ENCODE results near the gene FIGNL1.

DNA sequence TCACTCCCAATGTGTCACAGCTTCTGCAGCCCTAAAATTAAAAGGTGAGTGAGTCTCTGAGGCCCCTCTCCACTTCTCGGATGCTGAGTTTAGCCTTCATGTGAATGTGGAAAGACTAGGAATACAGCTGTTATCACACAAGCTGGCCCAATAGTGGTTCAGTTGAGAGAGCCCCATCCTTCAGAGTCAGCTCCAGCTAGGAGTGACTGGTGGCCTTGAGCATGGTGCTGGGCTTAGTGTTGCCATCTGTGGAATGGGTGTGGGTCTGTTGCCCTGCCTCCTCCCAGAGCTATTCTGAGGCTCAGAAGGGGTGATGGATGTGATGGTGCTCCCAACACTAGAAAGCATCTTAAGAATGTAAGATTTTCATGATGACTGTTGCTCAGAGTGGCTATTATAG is 55.8 kb downstream of the FIGNL1 start:
- TF ChIP-seq, protein P1, sequence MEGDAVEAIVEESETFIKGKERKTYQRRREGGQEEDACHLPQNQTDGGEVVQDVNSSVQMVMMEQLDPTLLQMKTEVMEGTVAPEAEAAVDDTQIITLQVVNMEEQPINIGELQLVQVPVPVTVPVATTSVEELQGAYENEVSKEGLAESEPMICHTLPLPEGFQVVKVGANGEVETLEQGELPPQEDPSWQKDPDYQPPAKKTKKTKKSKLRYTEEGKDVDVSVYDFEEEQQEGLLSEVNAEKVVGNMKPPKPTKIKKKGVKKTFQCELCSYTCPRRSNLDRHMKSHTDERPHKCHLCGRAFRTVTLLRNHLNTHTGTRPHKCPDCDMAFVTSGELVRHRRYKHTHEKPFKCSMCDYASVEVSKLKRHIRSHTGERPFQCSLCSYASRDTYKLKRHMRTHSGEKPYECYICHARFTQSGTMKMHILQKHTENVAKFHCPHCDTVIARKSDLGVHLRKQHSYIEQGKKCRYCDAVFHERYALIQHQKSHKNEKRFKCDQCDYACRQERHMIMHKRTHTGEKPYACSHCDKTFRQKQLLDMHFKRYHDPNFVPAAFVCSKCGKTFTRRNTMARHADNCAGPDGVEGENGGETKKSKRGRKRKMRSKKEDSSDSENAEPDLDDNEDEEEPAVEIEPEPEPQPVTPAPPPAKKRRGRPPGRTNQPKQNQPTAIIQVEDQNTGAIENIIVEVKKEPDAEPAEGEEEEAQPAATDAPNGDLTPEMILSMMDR (conservative IDR thresholded peaks at IDR 0.05 in 1 of 2, IDR thresholded peaks at IDR 0.05 in 1 of 2; ENCODE audit: extremely low read depth in 1 of 2, insufficient read depth in 1 of 2, low read depth in 1 of 2, low read length in 2 of 2), result no peak
- TF ChIP-seq EZH2 (IDR thresholded peaks at IDR 0.05; ENCODE audit: borderline replicate concordance, low read length), result no peak
